Camera-type eye (tissue), 1 donor: Measurements from ENCODE around the gene EEF2K. TPM values are rescaled to one million over a fixed set of nuclear protein-coding genes. Genes with fewer than 3 reads are reported as not detected.

Experiments
- total RNA-seq: library from RNA; depleted of rRNA; stranded (reverse); fragments of >200 nt; gene quantifications from one replicate; pipeline ENCODE4 v1.2.3, GENCODE V29; 2014

The EEF2K gene
- total RNA-seq: 44.2 TPM

DNA sequence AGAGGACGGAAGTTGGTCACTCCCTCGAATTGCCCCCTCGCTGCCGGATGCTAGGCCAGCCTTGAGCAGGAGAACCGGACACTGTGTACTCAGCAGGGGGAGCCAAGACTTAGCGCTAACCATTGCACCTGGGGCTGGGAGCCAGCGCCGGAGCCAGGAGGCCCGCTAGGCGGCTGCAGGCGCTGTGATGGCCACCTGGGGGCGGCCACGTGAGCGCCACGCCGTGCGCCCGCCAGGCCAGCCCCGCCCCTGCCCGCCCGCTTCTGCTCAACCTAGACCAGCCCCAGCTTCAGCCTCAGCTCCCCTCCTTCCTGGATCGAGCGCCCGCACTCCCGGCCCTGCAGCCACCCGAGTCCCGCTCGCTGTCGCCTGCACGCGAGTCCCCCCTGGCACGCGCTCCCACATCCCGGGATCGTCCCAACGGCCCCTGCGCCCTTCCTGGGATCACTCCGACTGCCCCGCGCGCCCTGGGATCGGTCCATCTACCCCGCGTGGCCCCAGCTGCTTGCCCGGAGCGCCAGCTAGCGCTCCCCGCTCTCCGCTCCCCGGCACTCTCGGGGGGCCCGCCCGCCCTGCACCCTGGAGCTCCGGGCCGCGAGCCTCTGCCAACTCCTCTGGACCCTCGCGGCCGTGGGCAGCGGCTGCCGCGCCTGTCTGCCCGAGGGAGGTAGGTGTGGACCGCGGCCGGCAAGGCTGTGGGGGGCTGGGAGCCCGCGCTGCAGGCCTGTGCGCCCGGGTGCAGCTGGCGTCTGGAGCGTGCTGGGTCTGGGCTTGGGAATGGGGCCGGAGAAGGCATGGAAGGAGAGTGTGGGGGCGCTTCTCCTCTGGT is at the start of gene EEF2K:
TSS of gene EEF2K (plus strand) at position 266 of the 829 bp plus-strand sequence. CDS start 19,452 bp downstream, outside the sequence.

DNA sequence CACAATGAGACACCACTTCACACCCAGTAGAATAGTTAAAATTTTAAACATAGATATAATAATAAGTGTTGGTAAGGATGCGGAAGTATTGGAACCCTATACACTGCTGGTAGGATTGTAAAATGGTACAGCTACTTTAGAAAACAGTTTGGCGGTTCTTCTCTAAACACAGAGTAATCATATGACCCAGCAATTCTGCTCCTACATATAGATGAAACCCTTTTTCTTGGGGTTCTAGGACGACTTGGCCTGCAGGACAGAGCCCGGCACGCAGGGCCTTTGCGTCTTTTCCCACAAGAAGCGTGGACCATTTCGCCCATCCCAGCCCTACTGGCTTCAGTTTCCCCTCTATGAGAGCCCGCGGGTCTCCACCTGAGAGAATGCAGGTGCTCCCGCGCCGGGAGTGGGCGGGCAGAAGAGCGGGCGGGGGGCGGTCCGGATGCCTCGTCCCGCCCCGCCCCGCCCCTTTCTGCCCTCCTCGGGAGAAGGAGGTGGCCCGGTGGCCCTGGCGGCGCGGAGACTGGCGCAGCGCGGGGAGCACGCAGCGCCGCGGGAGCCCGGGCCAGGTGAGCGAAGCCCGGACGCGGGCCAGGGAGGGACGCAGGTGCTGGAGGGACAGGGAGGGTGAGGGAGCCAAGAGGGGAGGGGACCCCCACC is 44.0 kb upstream of the EEF2K start, which contains the start of gene SDR42E2:
TSS of gene SDR42E2 (plus strand) at position 508 of the 657 bp plus-strand sequence. CDS start 3,077 bp downstream, outside the sequence.

GRCh38 chr16:22297114-22297870 is 91.2 kb downstream of the EEF2K start, which contains the start of gene POLR3E:
POLR3E (plus strand) TSS chr16:22297409; CDS start chr16:22302969, 5,560 bp downstream.

Other genes starting within 250 kb of the EEF2K start
- not detected for gene PDZD9, start 205.2 kb upstream of the EEF2K start, total RNA-seq
- 33.6 TPM for gene MOSMO, start 198.2 kb upstream of the EEF2K start, total RNA-seq
- gene VWA3A, start 113.7 kb upstream of the EEF2K start, total RNA-seq: 0.33 TPM
- not detected for gene SDR42E2, start 43.8 kb upstream of the EEF2K start, total RNA-seq
- gene POLR3E, start 91.1 kb downstream of the EEF2K start, total RNA-seq: 48.0 TPM
- 26.4 TPM for gene CDR2, start 168.3 kb downstream of the EEF2K start, total RNA-seq